SU-DHL-6 (cell line): ENCODE data around the gene KRTAP5-6.

ENCODE experiments used
- H2AFZ ChIP-seq: fragments of 200-600 bp; sonication (generic); 2 replicates; pipeline ENCODE4 v1.6.1; 2014; ENCODE audit warnings: low read depth, mild to moderate bottlenecking, moderate library complexity, mixed read lengths, antibody characterized with exemption, low read length; ENCODE audit not compliant: severe bottlenecking
- H3F3A ChIP-seq: fragments of 200-600 bp; shearing (Covaris generic); 2 replicates; pipeline ENCODE4 v1.6.0; 2016; ENCODE audit warnings: antibody characterized with exemption, mild to moderate bottlenecking; ENCODE audit not compliant: insufficient read depth
- H3K27ac ChIP-seq: fragments of 200-600 bp; sonication (generic); 2 replicates; pipeline ENCODE4 v1.5.1; 2016; ENCODE audit warnings: low read depth, mild to moderate bottlenecking, low read length, moderate library complexity, mixed read lengths
- H3K27me3 ChIP-seq: fragments of 200-600 bp; sonication (generic), shearing (Covaris generic); 2 replicates; pipeline ENCODE4 v1.6.0; 2014; ENCODE audit warnings: mild to moderate bottlenecking, low read length
- H3K36me3 ChIP-seq: fragments of 200-600 bp; sonication (generic); 2 replicates; pipeline ENCODE4 v1.6.1; 2014; ENCODE audit warnings: mild to moderate bottlenecking, low read length, mixed read lengths
- H3K4me2 ChIP-seq: fragments of 300-600, 200-600 bp; shearing (Covaris generic), sonication (generic); 2 replicates; pipeline ENCODE4 v1.6.0; 2014; ENCODE audit warnings: low read length, low read depth, mild to moderate bottlenecking; ENCODE audit not compliant: poor library complexity, severe bottlenecking
- H3K4me3 ChIP-seq: fragments of 200-600 bp; sonication (generic); 2 replicates; pipeline ENCODE4 v1.5.1; 2014; ENCODE audit warnings: antibody characterized with exemption, low read length, mild to moderate bottlenecking, mixed read lengths; ENCODE audit not compliant: insufficient read depth, poor library complexity, severe bottlenecking
- H3K79me2 ChIP-seq: fragments of 200-600 bp; sonication (generic); 2 replicates; pipeline ENCODE4 v1.6.1; 2014; ENCODE audit warnings: mild to moderate bottlenecking, low read length, moderate library complexity; ENCODE audit not compliant: insufficient read depth
- H3K9ac ChIP-seq: fragments of 200-600 bp; sonication (generic); 2 replicates; pipeline ENCODE4 v1.7.0; 2014; ENCODE audit warnings: mild to moderate bottlenecking, low read length
- H3K9me2 ChIP-seq: fragments of 200-600 bp; sonication (generic); replicated peaks from 2 replicates; pipeline ENCODE4 v1.6.1; 2014; ENCODE audit warnings: low read length; ENCODE audit not compliant: insufficient read depth
- H3K9me3 ChIP-seq: fragments of 200-600 bp; sonication (generic); 2 replicates; pipeline ENCODE4 v1.6.1; 2014; ENCODE audit warnings: low read length, mixed read lengths; ENCODE audit not compliant: insufficient read depth
- H4K20me1 ChIP-seq: fragments of 200-600 bp; sonication (generic); 2 replicates; pipeline ENCODE4 v1.6.1; 2014; ENCODE audit warnings: low read depth, mild to moderate bottlenecking, antibody characterized with exemption, low read length, moderate library complexity, mixed read lengths
- EZH2phosphoT487 ChIP-seq: fragments of 200-600 bp; sonication (generic), shearing (Covaris generic); conservative IDR thresholded peaks from 2 replicates; pipeline ENCODE4 v1.6.1; 2018; ENCODE audit warnings: mild to moderate bottlenecking, antibody characterized with exemption, low read length, moderate library complexity, mixed read lengths
- TF ChIP-seq, protein P1 (sequence below): fragments of 200-600 bp; sonication (generic); IDR thresholded peaks from one replicate; pipeline ENCODE4 v1.5.1; 2017; ENCODE audit warnings: antibody characterized with exemption, mild to moderate bottlenecking, low read length, moderate library complexity; ENCODE audit not compliant: insufficient read depth, poor library complexity, severe bottlenecking

KRTAP5-6 gene

DNA sequence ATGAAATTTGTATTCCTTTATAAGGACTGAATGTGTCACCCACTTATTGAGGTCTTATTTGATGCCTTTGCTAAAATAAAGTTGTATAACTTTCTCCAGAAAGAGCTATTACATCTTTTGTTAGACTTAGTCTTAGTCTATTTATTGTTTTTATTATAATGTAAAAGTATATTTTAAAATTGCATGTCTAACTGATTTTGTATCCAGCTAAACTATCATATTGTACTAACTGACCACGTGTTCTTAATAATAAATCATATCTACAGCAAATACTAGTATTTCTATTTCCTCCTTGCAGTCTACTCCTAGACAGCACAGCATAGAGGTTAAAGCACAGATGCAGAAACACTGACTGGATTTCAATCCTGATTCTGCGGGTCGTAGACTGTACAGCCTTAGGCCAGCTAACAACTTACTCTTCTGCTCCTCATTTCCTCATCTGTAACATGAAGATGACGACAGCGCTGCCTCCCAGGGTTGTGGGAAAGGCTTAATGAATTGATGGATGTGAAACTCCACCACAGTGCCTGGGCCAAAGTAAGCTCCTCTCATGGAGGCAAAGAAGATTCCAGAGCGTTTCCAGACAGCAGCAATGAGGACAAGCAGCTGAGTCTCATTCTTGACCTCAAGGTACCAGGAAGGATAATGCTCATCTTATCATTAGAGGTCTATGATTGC lies 40.2 kb downstream of the KRTAP5-6 start:
- no peaks in the 10 kb centered on the region for H3K27me3 ChIP-seq
- H3K9me3 ChIP-seq: peaks cover 16% of the 10 kb centered on the region; the same call in 1 of the 2 replicates
- TF ChIP-seq EZH2phosphoT487: no peak
- TF ChIP-seq, protein P1, sequence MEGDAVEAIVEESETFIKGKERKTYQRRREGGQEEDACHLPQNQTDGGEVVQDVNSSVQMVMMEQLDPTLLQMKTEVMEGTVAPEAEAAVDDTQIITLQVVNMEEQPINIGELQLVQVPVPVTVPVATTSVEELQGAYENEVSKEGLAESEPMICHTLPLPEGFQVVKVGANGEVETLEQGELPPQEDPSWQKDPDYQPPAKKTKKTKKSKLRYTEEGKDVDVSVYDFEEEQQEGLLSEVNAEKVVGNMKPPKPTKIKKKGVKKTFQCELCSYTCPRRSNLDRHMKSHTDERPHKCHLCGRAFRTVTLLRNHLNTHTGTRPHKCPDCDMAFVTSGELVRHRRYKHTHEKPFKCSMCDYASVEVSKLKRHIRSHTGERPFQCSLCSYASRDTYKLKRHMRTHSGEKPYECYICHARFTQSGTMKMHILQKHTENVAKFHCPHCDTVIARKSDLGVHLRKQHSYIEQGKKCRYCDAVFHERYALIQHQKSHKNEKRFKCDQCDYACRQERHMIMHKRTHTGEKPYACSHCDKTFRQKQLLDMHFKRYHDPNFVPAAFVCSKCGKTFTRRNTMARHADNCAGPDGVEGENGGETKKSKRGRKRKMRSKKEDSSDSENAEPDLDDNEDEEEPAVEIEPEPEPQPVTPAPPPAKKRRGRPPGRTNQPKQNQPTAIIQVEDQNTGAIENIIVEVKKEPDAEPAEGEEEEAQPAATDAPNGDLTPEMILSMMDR: no peak
- no peaks in the 10 kb centered on the region for H3K9me2 ChIP-seq
- no peak overlapping the region for H3K4me3 ChIP-seq
- no peaks in the 10 kb centered on the region for H4K20me1 ChIP-seq
- H3K36me3 ChIP-seq: no peaks in the 10 kb centered on the region
- no peaks in the 10 kb centered on the region for H3K79me2 ChIP-seq
- H3K4me2 ChIP-seq: no peak overlapping the region
- no peak overlapping the region for H3K9ac ChIP-seq
- H2AFZ ChIP-seq: no peak overlapping the region
- no peak overlapping the region for H3K27ac ChIP-seq
- H3F3A ChIP-seq: no peaks in the 10 kb centered on the region

DNA sequence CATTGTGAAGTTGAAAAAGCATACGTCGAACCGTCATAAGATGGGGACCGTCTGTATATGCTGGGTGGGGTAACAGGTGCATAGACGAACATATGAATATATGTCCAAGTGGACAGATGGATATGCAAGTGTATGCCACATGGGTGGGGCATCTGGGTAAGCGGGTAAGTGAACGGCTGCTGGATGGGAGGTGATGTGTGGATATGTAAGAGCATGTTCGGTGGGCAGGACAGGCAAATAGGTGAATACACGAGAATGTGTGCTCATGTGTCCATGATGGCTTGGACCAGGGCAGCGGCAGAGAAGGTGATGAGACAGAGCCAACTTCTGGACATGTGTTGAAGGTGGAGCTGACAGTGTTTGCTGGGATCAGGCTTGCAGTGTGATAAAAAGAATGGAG lies 41.4 kb downstream of the KRTAP5-6 start:
- Histone ChIP-seq H3K9me3 (peaks cover 16% of the 10 kb centered on the region; the same call in 1 of the 2 replicates), H3K27ac (no peak overlapping the region), H3F3A (no peaks in the 10 kb centered on the region), H3K4me3 (no peak overlapping the region), H3K36me3 (no peaks in the 10 kb centered on the region), H4K20me1 (no peaks in the 10 kb centered on the region), H2AFZ (no peak overlapping the region), H3K9me2 (no peaks in the 10 kb centered on the region), H3K79me2 (no peaks in the 10 kb centered on the region), H3K9ac (no peak overlapping the region), H3K27me3 (no peaks in the 10 kb centered on the region), H3K4me2 (no peak overlapping the region)
- TF ChIP-seq, protein P1: no peak
- no peak for TF ChIP-seq EZH2phosphoT487

DNA sequence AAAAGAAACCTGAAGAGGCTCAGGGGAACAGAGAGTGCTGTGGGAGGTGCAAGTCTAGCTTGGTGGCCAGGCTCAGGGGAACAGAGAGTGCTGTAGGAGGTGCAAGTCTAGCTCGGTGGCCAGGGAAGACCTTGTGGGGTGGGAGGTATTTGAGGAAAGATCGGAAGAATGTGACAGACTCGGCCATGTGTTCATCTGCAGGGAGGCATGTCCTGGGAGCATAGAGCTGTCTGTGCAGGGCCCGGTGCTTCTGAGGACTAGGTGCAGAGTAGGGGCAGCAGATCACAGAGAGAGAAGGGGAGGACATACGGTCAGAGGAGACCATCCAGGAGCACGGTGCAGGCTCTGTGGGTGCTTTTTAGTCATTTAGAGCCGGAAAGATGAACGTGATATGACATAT lies 42.6 kb downstream of the KRTAP5-6 start:
- H3K9me2 ChIP-seq: no peaks in the 10 kb centered on the region
- H3K79me2 ChIP-seq: no peaks in the 10 kb centered on the region
- no peak overlapping the region for H2AFZ ChIP-seq
- H3F3A ChIP-seq: no peaks in the 10 kb centered on the region
- no peak overlapping the region for H3K4me2 ChIP-seq
- H3K36me3 ChIP-seq: no peaks in the 10 kb centered on the region
- H3K9ac ChIP-seq: no peak overlapping the region
- TF ChIP-seq, protein P1: no peak
- TF ChIP-seq EZH2phosphoT487: no peak
- peaks cover 16% of the 10 kb centered on the region; the same call in 1 of the 2 replicates for H3K9me3 ChIP-seq
- H3K27ac ChIP-seq: no peak overlapping the region
- H4K20me1 ChIP-seq: no peaks in the 10 kb centered on the region
- H3K27me3 ChIP-seq: no peaks in the 10 kb centered on the region
- H3K4me3 ChIP-seq: no peak overlapping the region
